Liver (tissue), 9 donors: ENCODE results near the gene PCNT. TPM values are rescaled to one million over a fixed set of nuclear protein-coding genes. Genes with fewer than 3 reads are reported as not detected.

Experiments
- DNase-seq: peaks from one replicate; pipeline ENCODE4 v3.0.0-alpha.2; 2017; ENCODE audit warnings: low spot score
- H3K27ac ChIP-seq, 2 donors: one replicate each; pipeline ENCODE4 v1.7.0; 2013; ENCODE audit warnings: inconsistent platforms in 2 of 2, low read length in 2 of 2, control low read depth in 1 of 2, low read depth in 1 of 2, mild to moderate bottlenecking in 1 of 2
- H3K27me3 ChIP-seq, 4 donors: one replicate each; pipeline versions ENCODE4 v1.6.1 to v1.7.0; 2013; ENCODE audit warnings: low read length in 3 of 4, inconsistent platforms in 1 of 4, mild to moderate bottlenecking in 1 of 4, moderate library complexity in 1 of 4; ENCODE audit not compliant: control insufficient read depth in 4 of 4, insufficient read depth in 4 of 4
- H3K36me3 ChIP-seq, 4 donors: one replicate each; pipeline versions ENCODE4 v1.6.1 to v1.7.0; 2013; ENCODE audit warnings: low read length in 3 of 4, mild to moderate bottlenecking in 3 of 4, low read depth in 1 of 4, moderate library complexity in 1 of 4; ENCODE audit not compliant: control insufficient read depth in 4 of 4, insufficient read depth in 3 of 4
- H3K4me1 ChIP-seq, 4 donors: one replicate each; pipeline versions ENCODE4 v1.6.1 to v1.7.0; 2013; ENCODE audit warnings: low read length in 3 of 4, mild to moderate bottlenecking in 3 of 4, moderate library complexity in 1 of 4; ENCODE audit not compliant: control insufficient read depth in 4 of 4, insufficient read depth in 4 of 4
- H3K4me3 ChIP-seq, 3 donors: one replicate each; pipeline versions ENCODE4 v1.6.1 to v1.7.0; 2013; ENCODE audit warnings: low read length in 3 of 3, control low read depth in 1 of 3, low read depth in 1 of 3, mild to moderate bottlenecking in 1 of 3
- H3K9ac ChIP-seq, 2 donors: one replicate each; pipeline ENCODE4 v1.7.0; 2013; ENCODE audit warnings: low read length in 2 of 2, mild to moderate bottlenecking in 2 of 2, moderate library complexity in 2 of 2, control low read depth in 1 of 2, low read depth in 1 of 2
- H3K9me3 ChIP-seq, 4 donors: one replicate each; pipeline versions ENCODE4 v1.6.1 to v1.7.0; 2013; ENCODE audit warnings: low read length in 3 of 4; ENCODE audit not compliant: control insufficient read depth in 4 of 4
- ATF3 ChIP-seq: IDR thresholded peaks from 2 replicates; pipeline ENCODE4 v1.6.1; 2016; ENCODE audit warnings: antibody characterized with exemption
- EGR1 ChIP-seq, 2 donors: IDR thresholded peaks; 2 replicates each; pipeline ENCODE4 v1.6.1; 2016 to 2018; ENCODE audit warnings: antibody characterized with exemption in 2 of 2, low read depth in 2 of 2
- FOXA1 ChIP-seq: IDR thresholded peaks from 2 replicates; pipeline ENCODE4 v1.6.1; 2016; ENCODE audit warnings: antibody characterized with exemption
- FOXA2 ChIP-seq: IDR thresholded peaks from 2 replicates; pipeline ENCODE4 v1.6.1; 2016; ENCODE audit warnings: antibody characterized with exemption
- HNF4A ChIP-seq, 2 donors: conservative IDR thresholded peaks; 2 replicates each; pipeline ENCODE4 v1.6.1; 2016; ENCODE audit warnings: antibody characterized with exemption in 2 of 2, mild to moderate bottlenecking in 2 of 2
- HNF4G ChIP-seq: IDR thresholded peaks from 2 replicates; pipeline ENCODE4 v1.6.1; 2016; ENCODE audit warnings: antibody characterized with exemption
- JUND ChIP-seq, 2 donors: IDR thresholded peaks; 2 replicates each; pipeline ENCODE4 v1.6.1; 2016; ENCODE audit warnings: antibody characterized with exemption in 2 of 2
- NR2F2 ChIP-seq: IDR thresholded peaks from 2 replicates; pipeline ENCODE4 v1.6.1; 2016; ENCODE audit warnings: antibody characterized with exemption
- RXRA ChIP-seq, 2 donors: IDR thresholded peaks; 2 replicates each; pipeline ENCODE4 v1.6.1; 2017 to 2018; ENCODE audit warnings: antibody characterized with exemption in 2 of 2, mild to moderate bottlenecking in 1 of 2
- SP1 ChIP-seq: IDR thresholded peaks from 2 replicates; pipeline ENCODE4 v1.6.1; 2018; ENCODE audit warnings: antibody characterized with exemption, mild to moderate bottlenecking
- WGBS: extraction: QIAGEN DNeasy Blood & Tissue Kit; methylation state at CpG from one replicate; pipeline ENCODE4 v1.1.7; 2013; 5-methylcytosine and 5-hydroxymethylcytosine counted together
- polyA plus RNA-seq, 2 donors: library from polyadenylated mRNA; stranded (reverse) in 1 of 2; unstranded in 1 of 2; fragments of 200-250 nt in 1 of 2; fragments of >200 nt in 1 of 2; fragmentation: Nextera tagmentation in 1 of 2; extraction: Ambion mirVana in 1 of 2; gene quantifications; one replicate each; pipeline versions ENCODE4 v1.2.1 to v1.2.3, GENCODE V29; 2013 to 2015
- total RNA-seq, 2 donors: library from RNA; depleted of rRNA; stranded (reverse); fragments of >200 nt; gene quantifications; one replicate each; pipeline ENCODE4 v1.2.3, GENCODE V29; 2014
- TF ChIP-seq, protein P1 (sequence below): fragments of 150-350 bp; IDR thresholded peaks from 2 replicates; pipeline ENCODE4 v1.5.1; 2017; ENCODE audit warnings: improper control_type of control experiment, low read depth, low read length; ENCODE audit not compliant: missing input control
- TF ChIP-seq, protein P2 (sequence below): IDR thresholded peaks from 2 replicates; pipeline ENCODE4 v1.6.1; 2016; ENCODE audit warnings: antibody characterized with exemption
- TF ChIP-seq, protein P3 (sequence below): IDR thresholded peaks from 2 replicates; pipeline ENCODE4 v1.6.1; 2016; ENCODE audit warnings: antibody characterized with exemption, mild to moderate bottlenecking
- donor health status: healthy.
- donor health status: healthy.
- donor health status: healthy.
- donor health status: healthy.
- donor health status: healthy.

The PCNT gene
- total and polyA plus RNA-seq, 4 donors: 6.7 to 36.8 (median 15.2) TPM

- TF ChIP-seq, protein P1, sequence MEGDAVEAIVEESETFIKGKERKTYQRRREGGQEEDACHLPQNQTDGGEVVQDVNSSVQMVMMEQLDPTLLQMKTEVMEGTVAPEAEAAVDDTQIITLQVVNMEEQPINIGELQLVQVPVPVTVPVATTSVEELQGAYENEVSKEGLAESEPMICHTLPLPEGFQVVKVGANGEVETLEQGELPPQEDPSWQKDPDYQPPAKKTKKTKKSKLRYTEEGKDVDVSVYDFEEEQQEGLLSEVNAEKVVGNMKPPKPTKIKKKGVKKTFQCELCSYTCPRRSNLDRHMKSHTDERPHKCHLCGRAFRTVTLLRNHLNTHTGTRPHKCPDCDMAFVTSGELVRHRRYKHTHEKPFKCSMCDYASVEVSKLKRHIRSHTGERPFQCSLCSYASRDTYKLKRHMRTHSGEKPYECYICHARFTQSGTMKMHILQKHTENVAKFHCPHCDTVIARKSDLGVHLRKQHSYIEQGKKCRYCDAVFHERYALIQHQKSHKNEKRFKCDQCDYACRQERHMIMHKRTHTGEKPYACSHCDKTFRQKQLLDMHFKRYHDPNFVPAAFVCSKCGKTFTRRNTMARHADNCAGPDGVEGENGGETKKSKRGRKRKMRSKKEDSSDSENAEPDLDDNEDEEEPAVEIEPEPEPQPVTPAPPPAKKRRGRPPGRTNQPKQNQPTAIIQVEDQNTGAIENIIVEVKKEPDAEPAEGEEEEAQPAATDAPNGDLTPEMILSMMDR: no peak
- TF ChIP-seq RXRA (IDR thresholded peaks at IDR 0.05) (no peak), HNF4G (no peak)
- TF ChIP-seq, protein P2, sequence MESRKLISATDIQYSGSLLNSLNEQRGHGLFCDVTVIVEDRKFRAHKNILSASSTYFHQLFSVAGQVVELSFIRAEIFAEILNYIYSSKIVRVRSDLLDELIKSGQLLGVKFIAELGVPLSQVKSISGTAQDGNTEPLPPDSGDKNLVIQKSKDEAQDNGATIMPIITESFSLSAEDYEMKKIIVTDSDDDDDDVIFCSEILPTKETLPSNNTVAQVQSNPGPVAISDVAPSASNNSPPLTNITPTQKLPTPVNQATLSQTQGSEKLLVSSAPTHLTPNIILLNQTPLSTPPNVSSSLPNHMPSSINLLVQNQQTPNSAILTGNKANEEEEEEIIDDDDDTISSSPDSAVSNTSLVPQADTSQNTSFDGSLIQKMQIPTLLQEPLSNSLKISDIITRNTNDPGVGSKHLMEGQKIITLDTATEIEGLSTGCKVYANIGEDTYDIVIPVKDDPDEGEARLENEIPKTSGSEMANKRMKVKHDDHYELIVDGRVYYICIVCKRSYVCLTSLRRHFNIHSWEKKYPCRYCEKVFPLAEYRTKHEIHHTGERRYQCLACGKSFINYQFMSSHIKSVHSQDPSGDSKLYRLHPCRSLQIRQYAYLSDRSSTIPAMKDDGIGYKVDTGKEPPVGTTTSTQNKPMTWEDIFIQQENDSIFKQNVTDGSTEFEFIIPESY: no peak
Measured at GRCh38 chr21:46492851-46493250, 168.9 kb downstream of the PCNT start (continued).

- no peak for TF ChIP-seq NR2F2
- TF ChIP-seq, protein P3, sequence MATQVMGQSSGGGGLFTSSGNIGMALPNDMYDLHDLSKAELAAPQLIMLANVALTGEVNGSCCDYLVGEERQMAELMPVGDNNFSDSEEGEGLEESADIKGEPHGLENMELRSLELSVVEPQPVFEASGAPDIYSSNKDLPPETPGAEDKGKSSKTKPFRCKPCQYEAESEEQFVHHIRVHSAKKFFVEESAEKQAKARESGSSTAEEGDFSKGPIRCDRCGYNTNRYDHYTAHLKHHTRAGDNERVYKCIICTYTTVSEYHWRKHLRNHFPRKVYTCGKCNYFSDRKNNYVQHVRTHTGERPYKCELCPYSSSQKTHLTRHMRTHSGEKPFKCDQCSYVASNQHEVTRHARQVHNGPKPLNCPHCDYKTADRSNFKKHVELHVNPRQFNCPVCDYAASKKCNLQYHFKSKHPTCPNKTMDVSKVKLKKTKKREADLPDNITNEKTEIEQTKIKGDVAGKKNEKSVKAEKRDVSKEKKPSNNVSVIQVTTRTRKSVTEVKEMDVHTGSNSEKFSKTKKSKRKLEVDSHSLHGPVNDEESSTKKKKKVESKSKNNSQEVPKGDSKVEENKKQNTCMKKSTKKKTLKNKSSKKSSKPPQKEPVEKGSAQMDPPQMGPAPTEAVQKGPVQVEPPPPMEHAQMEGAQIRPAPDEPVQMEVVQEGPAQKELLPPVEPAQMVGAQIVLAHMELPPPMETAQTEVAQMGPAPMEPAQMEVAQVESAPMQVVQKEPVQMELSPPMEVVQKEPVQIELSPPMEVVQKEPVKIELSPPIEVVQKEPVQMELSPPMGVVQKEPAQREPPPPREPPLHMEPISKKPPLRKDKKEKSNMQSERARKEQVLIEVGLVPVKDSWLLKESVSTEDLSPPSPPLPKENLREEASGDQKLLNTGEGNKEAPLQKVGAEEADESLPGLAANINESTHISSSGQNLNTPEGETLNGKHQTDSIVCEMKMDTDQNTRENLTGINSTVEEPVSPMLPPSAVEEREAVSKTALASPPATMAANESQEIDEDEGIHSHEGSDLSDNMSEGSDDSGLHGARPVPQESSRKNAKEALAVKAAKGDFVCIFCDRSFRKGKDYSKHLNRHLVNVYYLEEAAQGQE: no peak
- TF ChIP-seq JUND (IDR thresholded peaks at IDR 0.05): no peak
- no peak for TF ChIP-seq FOXA2
- no peak for TF ChIP-seq EGR1 (IDR thresholded peaks at IDR 0.05; ENCODE audit: low read depth in 2 of 2)
- TF ChIP-seq SP1: no peak
- no peak for TF ChIP-seq HNF4A (conservative IDR thresholded peaks at IDR 0.05)
- no peak for TF ChIP-seq RXRA (IDR thresholded peaks at IDR 0.05)
- no peak for TF ChIP-seq ATF3
- TF ChIP-seq FOXA1: no peak
- no peak overlapping the region for H3K27ac ChIP-seq
- H3K9me3 ChIP-seq: no peaks in the 10 kb centered on the region
- H3K4me3 ChIP-seq: no peak overlapping the region
- H3K9ac ChIP-seq: no peak overlapping the region
- H3K4me1 ChIP-seq: no peaks in the 10 kb centered on the region
- no peak for DNase-seq
- H3K36me3 ChIP-seq: peaks cover 9 to 24% (median 18%) of the 10 kb centered on the region in 4 donors
- H3K27me3 ChIP-seq: no peaks in the 10 kb centered on the region
- 96% methylated on average over 6 of the region's 6 CpGs for WGBS
Measured at GRCh38 chr21:46493828-46494227, 169.9 kb downstream of the PCNT start.

Other genes with a start within 250 kb of the PCNT start
- gene COL6A2, start 226.0 kb upstream of the PCNT start, total RNA-seq: 10 to 100 TPM; 39.1 to 44.3 TPM
- 10 to 100 TPM in 1 of 2 donors, 1 to 10 TPM in 1; 5.8 to 80.8 TPM for gene COL6A2, start 226.0 kb upstream of the PCNT start, polyA plus RNA-seq
- 100 to 1,000 TPM; 168 to 178 TPM for gene FTCD, start 168.6 kb upstream of the PCNT start, total RNA-seq
- gene FTCD, start 168.6 kb upstream of the PCNT start, polyA plus RNA-seq: 100 to 1,000 TPM; 130 to 182 TPM
- gene SPATC1L, start 139.7 kb upstream of the PCNT start, total RNA-seq: 1 to 10 TPM in 1 of 2 donors, under 1 TPM in 1; 0.33 to 3.5 TPM
- gene SPATC1L, start 139.7 kb upstream of the PCNT start, polyA plus RNA-seq: 1 to 10 TPM in 1 of 2 donors, under 1 TPM in 1; 0.36 to 1.2 TPM
- gene LSS, start 95.4 kb upstream of the PCNT start, total RNA-seq: 100 to 1,000 TPM; 142 to 194 TPM
- gene LSS, start 95.4 kb upstream of the PCNT start, polyA plus RNA-seq: 10 to 100 TPM; 27.6 to 36.7 TPM
- gene MCM3AP, start 38.5 kb upstream of the PCNT start, total RNA-seq: 10 to 100 TPM; 44.9 to 58.1 TPM
- gene MCM3AP, start 38.5 kb upstream of the PCNT start, polyA plus RNA-seq: 10 to 100 TPM; 15.5 to 22.1 TPM
- 10 to 100 TPM in 1 of 2 donors, 1 to 10 TPM in 1; 6.3 to 11.3 TPM for gene YBEY, start 37.8 kb upstream of the PCNT start, total RNA-seq
- gene YBEY, start 37.8 kb upstream of the PCNT start, polyA plus RNA-seq: 10 to 100 TPM in 1 of 2 donors, 1 to 10 TPM in 1; 8.7 to 11.8 TPM
- 10 to 100 TPM in 1 of 2 donors, under 1 TPM in 1; 0.75 to 17.7 TPM for gene C21orf58, start 286 bp upstream of the PCNT start, total RNA-seq
- under 1 TPM; 0.59 to 0.61 TPM for gene C21orf58, start 286 bp upstream of the PCNT start, polyA plus RNA-seq
- 10 to 100 TPM in 1 of 2 donors, 1 to 10 TPM in 1; 9.6 to 21.7 TPM for gene DIP2A, start 134.7 kb downstream of the PCNT start, total RNA-seq
- 1 to 10 TPM; 3.8 to 5.3 TPM for gene DIP2A, start 134.7 kb downstream of the PCNT start, polyA plus RNA-seq